GM18868 (cell line): ENCODE measurements around the gene TGFB2.

Experiments
- ATAC-seq: cut with Tn5 transposase; IDR thresholded peaks from one replicate; pipeline ENCODE4 v1.9.1; 2021; ENCODE audit warnings: mild to moderate bottlenecking, moderate library complexity; ENCODE audit not compliant: unreplicated experiment

Gene TGFB2

GRCh38 chr1:218415726-218416125 is 70.6 kb downstream of the TGFB2 start:
- no peak for ATAC-seq

- ATAC-seq: no peak
These were observed 76.4 kb downstream of the TGFB2 start for GRCh38 chr1:218421531-218421930.

GRCh38 chr1:218424502-218424901 is 79.4 kb downstream of the TGFB2 start:
- ATAC-seq: no peak

- no peak for ATAC-seq
These were observed 80.7 kb downstream of the TGFB2 start for GRCh38 chr1:218425647-218426342.

GRCh38 chr1:218426343-218426657 is 81.2 kb downstream of the TGFB2 start:
- no peak for ATAC-seq

- ATAC-seq: no peak
These were observed 84.2 kb downstream of the TGFB2 start for GRCh38 chr1:218429301-218429700.

- no peak for ATAC-seq
These were observed 85.2 kb downstream of the TGFB2 start for GRCh38 chr1:218430346-218430745.

- no peak for ATAC-seq
These were observed 85.7 kb downstream of the TGFB2 start for GRCh38 chr1:218430822-218431221.

- ATAC-seq: no peak
These were observed 86.3 kb downstream of the TGFB2 start for GRCh38 chr1:218431476-218431875.

- ATAC-seq: no peak
These were observed 88.6 kb downstream of the TGFB2 start for GRCh38 chr1:218433744-218434143.

- ATAC-seq: no peak
These were observed 90.4 kb downstream of the TGFB2 start for GRCh38 chr1:218435528-218435927.

GRCh38 chr1:218436346-218436745 is 91.2 kb downstream of the TGFB2 start:
- ATAC-seq: no peak

- no peak for ATAC-seq
These were observed 91.9 kb downstream of the TGFB2 start for GRCh38 chr1:218436997-218437396.

GRCh38 chr1:218439541-218440295 is 94.6 kb downstream of the TGFB2 start:
- ATAC-seq: no peak

GRCh38 chr1:218443255-218443654 is 98.1 kb downstream of the TGFB2 start:
- no peak for ATAC-seq

- ATAC-seq: no peak
These were observed 99.0 kb downstream of the TGFB2 start for GRCh38 chr1:218444173-218444572.

GRCh38 chr1:218444588-218444987 is 99.5 kb downstream of the TGFB2 start:
- ATAC-seq: peak; percentile 63

- no peak for ATAC-seq
These were observed 102.0 kb downstream of the TGFB2 start for GRCh38 chr1:218447010-218447689.

- ATAC-seq: no peak
These were observed 106.3 kb downstream of the TGFB2 start for GRCh38 chr1:218451415-218451814.

- no peak for ATAC-seq
These were observed 109.7 kb downstream of the TGFB2 start for GRCh38 chr1:218454700-218455282.

- peak; percentile 45 for ATAC-seq
These were observed 111.3 kb downstream of the TGFB2 start for GRCh38 chr1:218456444-218456843.

GRCh38 chr1:218459450-218459849 is 114.3 kb downstream of the TGFB2 start:
- ATAC-seq: no peak
